ENCODE results near the gene PCNT.

DNA sequence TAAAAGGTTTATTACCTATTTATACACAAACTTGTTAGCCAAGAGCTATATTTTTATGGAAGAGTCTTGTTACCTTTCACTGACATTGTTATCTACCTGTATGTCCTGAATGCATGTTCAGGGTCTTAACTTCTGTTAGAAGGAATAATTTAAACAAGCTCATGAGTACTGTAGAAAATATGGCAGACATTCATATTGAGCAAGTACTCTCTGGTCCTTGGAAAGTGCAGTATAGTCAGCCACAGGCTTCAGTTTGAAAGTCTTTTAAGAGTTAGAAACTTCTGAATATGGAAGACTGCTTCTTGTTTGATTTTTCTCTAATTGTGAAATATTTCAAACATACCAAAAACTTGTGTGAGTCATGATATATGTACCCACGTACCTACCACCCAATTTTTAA, 151.3 kb downstream of the PCNT start:
- TF ChIP-seq, protein P1, sequence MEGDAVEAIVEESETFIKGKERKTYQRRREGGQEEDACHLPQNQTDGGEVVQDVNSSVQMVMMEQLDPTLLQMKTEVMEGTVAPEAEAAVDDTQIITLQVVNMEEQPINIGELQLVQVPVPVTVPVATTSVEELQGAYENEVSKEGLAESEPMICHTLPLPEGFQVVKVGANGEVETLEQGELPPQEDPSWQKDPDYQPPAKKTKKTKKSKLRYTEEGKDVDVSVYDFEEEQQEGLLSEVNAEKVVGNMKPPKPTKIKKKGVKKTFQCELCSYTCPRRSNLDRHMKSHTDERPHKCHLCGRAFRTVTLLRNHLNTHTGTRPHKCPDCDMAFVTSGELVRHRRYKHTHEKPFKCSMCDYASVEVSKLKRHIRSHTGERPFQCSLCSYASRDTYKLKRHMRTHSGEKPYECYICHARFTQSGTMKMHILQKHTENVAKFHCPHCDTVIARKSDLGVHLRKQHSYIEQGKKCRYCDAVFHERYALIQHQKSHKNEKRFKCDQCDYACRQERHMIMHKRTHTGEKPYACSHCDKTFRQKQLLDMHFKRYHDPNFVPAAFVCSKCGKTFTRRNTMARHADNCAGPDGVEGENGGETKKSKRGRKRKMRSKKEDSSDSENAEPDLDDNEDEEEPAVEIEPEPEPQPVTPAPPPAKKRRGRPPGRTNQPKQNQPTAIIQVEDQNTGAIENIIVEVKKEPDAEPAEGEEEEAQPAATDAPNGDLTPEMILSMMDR (conservative IDR thresholded peaks at IDR 0.05; ENCODE audit: low read depth, low read length), result no peak
- TF ChIP-seq MAZ (IDR thresholded peaks at IDR 0.05; ENCODE audit: borderline replicate concordance, low read depth, low read length) (no peak), RCOR1 (IDR thresholded peaks at IDR 0.05; ENCODE audit: insufficient replicate concordance, low read length) (no peak), POLR2A (IDR thresholded peaks at IDR 0.05; ENCODE audit: low read depth, low read length) (no peak), RAD21 (IDR thresholded peaks at IDR 0.05; ENCODE audit: low read length) (no peak)
